LNCAP (cell line): ENCODE data around the gene PHLDB2.

Experiments used
- CTCF ChIP-seq: fragments of 450-650 bp; IDR thresholded peaks from 2 replicates; pipeline ENCODE4 v1.5.1; 2017; ENCODE audit warnings: mild to moderate bottlenecking

The PHLDB2 gene

GRCh38 chr3:111831840-111832239, 27.2 kb upstream of the PHLDB2 start:
- TF ChIP-seq CTCF: no peak

GRCh38 chr3:111837112-111837511, 22.0 kb upstream of the PHLDB2 start:
- no peak for TF ChIP-seq CTCF

GRCh38 chr3:111838133-111838532, 20.9 kb upstream of the PHLDB2 start:
- no peak for TF ChIP-seq CTCF

- no peak for TF ChIP-seq CTCF
Observed at GRCh38 chr3:111846039-111846438, 13.0 kb upstream of the PHLDB2 start.

GRCh38 chr3:111846717-111847116, 12.3 kb upstream of the PHLDB2 start:
- TF ChIP-seq CTCF: no peak

GRCh38 chr3:111848283-111848682, 10.8 kb upstream of the PHLDB2 start:
- no peak for TF ChIP-seq CTCF

- no peak for TF ChIP-seq CTCF
Observed at GRCh38 chr3:111848778-111849177, 10.3 kb upstream of the PHLDB2 start.

- TF ChIP-seq CTCF: no peak
Observed at GRCh38 chr3:111850537-111850936, 8.5 kb upstream of the PHLDB2 start.
